ENCODE measurements around the gene HOXB2.

GRCh38 chr17:48526608-48527546 lies 18.0 kb downstream of the HOXB2 start:
- TF ChIP-seq CTCF (IDR thresholded peaks at IDR 0.05) (no peak), POLR2A (IDR thresholded peaks at IDR 0.05) (no peak)
